NT2/D1 (cell line): Measurements from ENCODE around the gene LRBA.

Source experiments
- SUZ12 ChIP-seq: IDR thresholded peaks from 2 replicates; pipeline ENCODE4 v1.6.1; 2011; ENCODE audit not compliant: insufficient read length, insufficient read depth; ENCODE audit errors: extremely low read depth
- YY1 ChIP-seq: IDR thresholded peaks from 2 replicates; pipeline ENCODE4 v1.6.1; 2011; ENCODE audit not compliant: insufficient read length, insufficient read depth
- ZNF274 ChIP-seq: IDR thresholded peaks from 2 replicates; pipeline ENCODE4 v1.6.1; 2011; ENCODE audit warnings: mild to moderate bottlenecking, low read depth, low read length

GRCh38 chr4:150328496-150328895, 686.6 kb downstream of the LRBA start:
- TF ChIP-seq ZNF274 (no peak), YY1 (no peak), SUZ12 (no peak)
